Activated CD4-positive, alpha-beta memory T cell treated with anti-CD3 and anti-CD28 coated beads for 36 hours (primary cell): ENCODE data around the gene NTHL1. TPM values are rescaled to one million over a fixed set of nuclear protein-coding genes. Genes with fewer than 3 reads are reported as not detected.

Experiments used
- CTCF ChIA-PET: fragments of 350-600 bp; sonication (Branson Sonifier 250); formaldehyde crosslinking; loops from one replicate; lab custom pipeline; 2021; ENCODE audit warnings: antibody characterized with exemption, inconsistent platforms; lab: Charles Lee
- POLR2A ChIA-PET: fragments of 350-600 bp; sonication (Branson Sonifier 250); formaldehyde crosslinking; loops from one replicate; lab custom pipeline; 2021; ENCODE audit warnings: antibody characterized with exemption; lab: Charles Lee
- DNase-seq: peaks from one replicate; pipeline ENCODE4 v3.0.0-alpha.2; 2020
- H3K27ac Mint-ChIP-seq: one replicate; pipeline ENCODE4 v1.8.0; 2021; ENCODE audit warnings: mixed read lengths
- H3K27me3 Mint-ChIP-seq: one replicate; pipeline ENCODE4 v1.8.0; 2021; ENCODE audit warnings: mixed read lengths
- H3K36me3 Mint-ChIP-seq: one replicate; pipeline ENCODE4 v1.8.0; 2021; ENCODE audit warnings: mixed read lengths
- H3K4me1 Mint-ChIP-seq: one replicate; pipeline ENCODE4 v1.8.0; 2021; ENCODE audit warnings: low read depth, mixed read lengths
- H3K4me3 Mint-ChIP-seq: one replicate; pipeline ENCODE4 v1.8.0; 2021; ENCODE audit warnings: mild to moderate bottlenecking, mixed read lengths
- H3K9me3 Mint-ChIP-seq: one replicate; pipeline ENCODE4 v1.8.0; 2021; ENCODE audit warnings: mixed read lengths
- intact Hi-C: fragments of 100-400 bp; cut with micrococcal nuclease; formaldehyde crosslinking; loops from one replicate; pipeline ENCODE4 v1.15.1; 2023
- microRNA-seq: library from miRNA; unstranded; fragments of <30 nt; microRNA quantifications from one replicate; pipeline ENCODE4 v1.2.0, GENCODE V29; 2022; ENCODE audit warnings: borderline number of aligned reads, borderline microRNAs expressed, borderline replicate concordance
- total RNA-seq, 2 experiments: library from RNA; stranded (reverse); gene quantifications; one replicate each; pipeline ENCODE4 v1.2.3, GENCODE V29; 2021

Gene NTHL1
- total RNA-seq, 2 experiments from 2014 or later, result 24.3 to 26.2 TPM

GRCh38 chr16:1990101-1990350 lies 57.6 kb downstream of the NTHL1 start:
- Mint-ChIP-seq H3K27me3 (peaks cover 12% of the 10 kb centered on the region), H3K27ac (no peak overlapping the region), H3K4me3 (no peak overlapping the region), H3K36me3 (peaks cover 4% of the 10 kb centered on the region), H3K9me3 (no peaks in the 10 kb centered on the region), H3K4me1 (peaks cover 27% of the 10 kb centered on the region)
- CTCF ChIA-PET, result interaction anchor here (1.0 to 2.8 kb wide), 2 partner anchors 8 to 14 kb away, joined by 3 to 18 read pairs; no protein-coding TSS in a partner anchor
- no peak for DNase-seq
- intact Hi-C loops, result no loop called here
- POLR2A ChIA-PET, result interaction anchor here (0.8 to 2.8 kb wide), 3 partner anchors 13 to 25 kb away, joined by 3 to 25 read pairs (median 10); partner anchors contain the start of genes RPS2 and TBL3

Small RNA genes within 50 kb of the gene (microRNA-seq; reads per million reads assigned to microRNA genes)
- not detected for gene MIR1225

Other genes starting within 250 kb of the NTHL1 start
- 10 to 100 TPM; 45.1 to 46.2 TPM for gene HAGH, start 221.0 kb downstream of the NTHL1 start, total RNA-seq
- gene FAHD1, start 220.6 kb downstream of the NTHL1 start, total RNA-seq, result 1 to 10 TPM; 8.5 to 8.8 TPM
- gene MEIOB, start 175.7 kb downstream of the NTHL1 start, total RNA-seq, result not detected
- not detected for gene HS3ST6, start 129.4 kb downstream of the NTHL1 start, total RNA-seq
- 10 to 100 TPM; 20.7 to 23.6 TPM for gene MSRB1, start 104.6 kb downstream of the NTHL1 start, total RNA-seq
- gene RPL3L, start 93.1 kb downstream of the NTHL1 start, total RNA-seq, result not detected
- gene NDUFB10, start 88.3 kb downstream of the NTHL1 start, total RNA-seq, result 100 to 1,000 TPM; 122 to 125 TPM
- gene RPS2, start 83.0 kb downstream of the NTHL1 start, total RNA-seq, result 1,000 to 10,000 TPM; 5,123 to 5,136 TPM
- gene RNF151, start 81.0 kb downstream of the NTHL1 start, total RNA-seq, result not detected
- 10 to 100 TPM; 45.7 to 47.3 TPM for gene TBL3, start 75.8 kb downstream of the NTHL1 start, total RNA-seq
- gene NOXO1, start 66.4 kb downstream of the NTHL1 start, total RNA-seq, result not detected
- 10 to 100 TPM; 34.4 to 37.5 TPM for gene GFER, start 63.6 kb downstream of the NTHL1 start, total RNA-seq
- 10 to 100 TPM; 11.9 to 12.4 TPM for gene SYNGR3, start 57.9 kb downstream of the NTHL1 start, total RNA-seq
- gene ZNF598, start 38.0 kb downstream of the NTHL1 start, total RNA-seq, result 10 to 100 TPM; 67.2 to 67.6 TPM
- gene NPW, start 28.0 kb downstream of the NTHL1 start, total RNA-seq, result 1 to 10 TPM; 1.3 to 2.0 TPM
- 1 to 10 TPM; 1.1 to 1.4 TPM for gene NHERF2, start 20.9 kb downstream of the NTHL1 start, total RNA-seq
- 10 to 100 TPM; 56.6 to 63.9 TPM for gene TSC2, start 151 bp upstream of the NTHL1 start, total RNA-seq
- gene PKD1, start 88.1 kb upstream of the NTHL1 start, total RNA-seq, result 10 to 100 TPM; 56.7 to 59.4 TPM
- gene RAB26, start 100.8 kb upstream of the NTHL1 start, total RNA-seq, result under 1 TPM in 1 of 2 experiments, not detected in 1; 0.33 TPM
- gene TRAF7, start 107.9 kb upstream of the NTHL1 start, total RNA-seq, result 10 to 100 TPM; 77.1 to 80.3 TPM
- gene CASKIN1, start 148.8 kb upstream of the NTHL1 start, total RNA-seq, result under 1 TPM; 0.36 to 0.83 TPM
- gene MLST8, start 157.6 kb upstream of the NTHL1 start, total RNA-seq, result 10 to 100 TPM; 49.7 to 50.4 TPM
- gene BRICD5, start 163.0 kb upstream of the NTHL1 start, total RNA-seq, result 1 to 10 TPM; 5.7 to 8.5 TPM
- gene PGP, start 167.0 kb upstream of the NTHL1 start, total RNA-seq, result 10 to 100 TPM; 19.3 to 19.5 TPM
- gene E4F1, start 175.8 kb upstream of the NTHL1 start, total RNA-seq, result 10 to 100 TPM; 19.3 to 19.6 TPM
- under 1 TPM; 0.63 to 0.67 TPM for gene DNASE1L2, start 188.6 kb upstream of the NTHL1 start, total RNA-seq
- gene ECI1, start 203.8 kb upstream of the NTHL1 start, total RNA-seq, result 10 to 100 TPM; 50.7 to 52.5 TPM
- gene RNPS1, start 220.3 kb upstream of the NTHL1 start, total RNA-seq, result 100 to 1,000 TPM; 292 to 294 TPM